Activated T-helper 2 cell treated with anti-CD3 and anti-CD28 coated beads, Interferon-gamma antibody, Interleukin-2, Interleukin-4, amounts not matched to agents 10 μg/mL and 5 μg/mL and 100 μg/mL, durations not matched to agents 14 hours and 24 hours and 36 hours (primary cell): ENCODE data around the gene NRG2. TPM values are rescaled to one million over a fixed set of nuclear protein-coding genes. Genes with fewer than 3 reads are reported as not detected.

Source experiments
- DNase-seq: peaks from one replicate; pipeline ENCODE4 v3.0.0; 2021; ENCODE audit warnings: low spot score
- H3K27ac Mint-ChIP-seq: one replicate; pipeline ENCODE4 v1.8.0; 2021; ENCODE audit warnings: mixed read lengths
- H3K27me3 Mint-ChIP-seq: one replicate; pipeline ENCODE4 v1.8.0; 2021; ENCODE audit warnings: low read depth, mixed read lengths
- H3K36me3 Mint-ChIP-seq: one replicate; pipeline ENCODE4 v1.8.0; 2021; ENCODE audit warnings: low read depth, mixed read lengths
- H3K4me1 Mint-ChIP-seq: one replicate; pipeline ENCODE4 v1.8.0; 2021; ENCODE audit warnings: low read depth, mixed read lengths
- H3K4me3 Mint-ChIP-seq: one replicate; pipeline ENCODE4 v1.8.0; 2021; ENCODE audit warnings: low read depth, mild to moderate bottlenecking, moderate library complexity, mixed read lengths
- H3K9me3 Mint-ChIP-seq: one replicate; pipeline ENCODE4 v1.8.0; 2021; ENCODE audit warnings: mixed read lengths
- intact Hi-C: fragments of 100-400 bp; cut with micrococcal nuclease; formaldehyde crosslinking; loops from one replicate; pipeline ENCODE4 v1.15.1; 2023
- total RNA-seq: library from RNA; stranded (reverse); gene quantifications from 2 replicates; pipeline ENCODE4 v1.2.3, GENCODE V29; 2022

Gene NRG2
- total RNA-seq, 1 donor from 2014 or later = not detected

DNA sequence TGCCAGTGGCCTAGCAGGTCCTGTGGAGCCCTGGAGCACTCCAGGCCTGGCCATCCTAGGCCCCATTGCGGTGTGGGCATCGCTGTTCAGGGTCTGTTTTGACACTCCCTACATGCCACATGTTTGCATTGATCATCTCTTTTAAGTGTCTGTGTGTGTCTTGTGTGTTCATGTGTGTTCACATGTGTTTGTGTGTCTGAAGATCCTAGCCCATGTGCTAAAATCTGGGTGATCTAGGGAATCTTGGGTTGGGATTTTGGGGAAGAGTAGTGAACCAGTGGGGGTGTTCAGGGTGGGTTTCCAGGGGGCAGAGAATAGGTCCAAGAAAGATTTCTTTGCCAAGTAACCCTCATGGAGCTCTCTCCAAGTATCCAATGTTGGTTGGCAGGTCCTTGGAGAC lies 239.1 kb downstream of the NRG2 start:
- no peaks in the 10 kb centered on the region for H3K9me3 Mint-ChIP-seq
- no peaks in the 10 kb centered on the region for H3K4me1 Mint-ChIP-seq
- H3K27ac Mint-ChIP-seq = no peak overlapping the region
- DNase-seq = no peak
- intact Hi-C loops = no loop called here
- H3K36me3 Mint-ChIP-seq = no peaks in the 10 kb centered on the region
- H3K27me3 Mint-ChIP-seq = peaks cover 13% of the 10 kb centered on the region
- H3K4me3 Mint-ChIP-seq = no peak overlapping the region

GRCh38 chr5:139799359-139799758 lies 243.7 kb downstream of the NRG2 start:
- Mint-ChIP-seq H3K4me3 (no peak overlapping the region), H3K4me1 (no peaks in the 10 kb centered on the region), H3K27me3 (peaks cover 43% of the 10 kb centered on the region), H3K27ac (no peak overlapping the region), H3K36me3 (no peaks in the 10 kb centered on the region), H3K9me3 (no peaks in the 10 kb centered on the region)
- intact Hi-C loops = no loop called here
- DNase-seq = no peak

- H3K27me3 Mint-ChIP-seq = peaks cover 48% of the 10 kb centered on the region
- H3K36me3 Mint-ChIP-seq = no peaks in the 10 kb centered on the region
- no peaks in the 10 kb centered on the region for H3K4me1 Mint-ChIP-seq
- H3K9me3 Mint-ChIP-seq = no peaks in the 10 kb centered on the region
- H3K4me3 Mint-ChIP-seq = no peak overlapping the region
- intact Hi-C loops = no loop called here
- H3K27ac Mint-ChIP-seq = no peak overlapping the region
- DNase-seq = no peak
Measured at GRCh38 chr5:139798883-139799282, 244.2 kb downstream of the NRG2 start.

GRCh38 chr5:139797856-139798510 lies 245.1 kb downstream of the NRG2 start:
- H3K9me3 Mint-ChIP-seq = no peaks in the 10 kb centered on the region
- H3K4me1 Mint-ChIP-seq = no peaks in the 10 kb centered on the region
- DNase-seq = no peak
- H3K36me3 Mint-ChIP-seq = no peaks in the 10 kb centered on the region
- H3K27ac Mint-ChIP-seq = no peak overlapping the region
- intact Hi-C loops = no loop called here
- H3K27me3 Mint-ChIP-seq = peaks cover 53% of the 10 kb centered on the region
- no peak overlapping the region for H3K4me3 Mint-ChIP-seq

DNA sequence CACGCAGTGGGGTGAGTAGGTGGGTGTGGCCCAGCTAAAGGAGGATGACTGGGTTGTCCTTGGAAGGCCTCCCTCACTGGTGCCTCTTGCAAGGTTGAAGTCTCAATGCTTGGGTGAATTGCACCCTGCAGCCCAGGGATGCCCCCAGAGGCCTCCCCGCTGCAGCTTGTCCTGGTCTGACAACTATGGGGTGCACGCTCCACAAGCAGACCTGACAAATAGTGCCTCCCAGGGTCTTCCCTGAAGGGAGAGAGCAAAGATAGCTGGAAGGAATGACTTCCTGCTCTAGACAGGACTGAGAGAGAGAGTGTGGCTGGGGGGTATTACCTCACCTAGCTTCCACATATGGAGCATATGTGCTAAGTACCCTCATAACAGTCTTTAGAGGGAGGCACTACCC lies 245.8 kb downstream of the NRG2 start:
- intact Hi-C loops = no loop called here
- Mint-ChIP-seq H3K4me1 (no peaks in the 10 kb centered on the region), H3K36me3 (no peaks in the 10 kb centered on the region), H3K4me3 (no peak overlapping the region), H3K27me3 (peaks cover 56% of the 10 kb centered on the region), H3K27ac (no peak overlapping the region), H3K9me3 (no peaks in the 10 kb centered on the region)
- DNase-seq = no peak

Other genes with a start within 250 kb of the NRG2 start
- not detected in 2 replicates for gene PSD2, start 247.5 kb downstream of the NRG2 start, total RNA-seq
- 10.8 and 11.0 TPM in 2 replicates for gene PURA, start 70.8 kb upstream of the NRG2 start, total RNA-seq
- gene IGIP, start 82.6 kb upstream of the NRG2 start, total RNA-seq = 2.2 and 2.3 TPM in 2 replicates
- 9.2 and 11.3 TPM in 2 replicates for gene CYSTM1, start 131.9 kb upstream of the NRG2 start, total RNA-seq